Retinal pigment epithelial cell (primary cell): ENCODE results near the gene SETD5.

Experiments used
- DNase-seq: peaks from one replicate; pipeline ENCODE4 v3.0.0-alpha.2; 2010; ENCODE audit warnings: low read depth
- H3K4me3 ChIP-seq: 2 replicates; pipeline ENCODE4 v1.5.1; 2011; ENCODE audit warnings: mild to moderate bottlenecking, low read length, control low read depth, moderate library complexity
- TF ChIP-seq, protein P1 (sequence below): conservative IDR thresholded peaks from 2 replicates; pipeline ENCODE4 v1.5.1; 2011; ENCODE audit warnings: low read depth, low read length, control low read depth, inconsistent platforms

Gene SETD5

DNA sequence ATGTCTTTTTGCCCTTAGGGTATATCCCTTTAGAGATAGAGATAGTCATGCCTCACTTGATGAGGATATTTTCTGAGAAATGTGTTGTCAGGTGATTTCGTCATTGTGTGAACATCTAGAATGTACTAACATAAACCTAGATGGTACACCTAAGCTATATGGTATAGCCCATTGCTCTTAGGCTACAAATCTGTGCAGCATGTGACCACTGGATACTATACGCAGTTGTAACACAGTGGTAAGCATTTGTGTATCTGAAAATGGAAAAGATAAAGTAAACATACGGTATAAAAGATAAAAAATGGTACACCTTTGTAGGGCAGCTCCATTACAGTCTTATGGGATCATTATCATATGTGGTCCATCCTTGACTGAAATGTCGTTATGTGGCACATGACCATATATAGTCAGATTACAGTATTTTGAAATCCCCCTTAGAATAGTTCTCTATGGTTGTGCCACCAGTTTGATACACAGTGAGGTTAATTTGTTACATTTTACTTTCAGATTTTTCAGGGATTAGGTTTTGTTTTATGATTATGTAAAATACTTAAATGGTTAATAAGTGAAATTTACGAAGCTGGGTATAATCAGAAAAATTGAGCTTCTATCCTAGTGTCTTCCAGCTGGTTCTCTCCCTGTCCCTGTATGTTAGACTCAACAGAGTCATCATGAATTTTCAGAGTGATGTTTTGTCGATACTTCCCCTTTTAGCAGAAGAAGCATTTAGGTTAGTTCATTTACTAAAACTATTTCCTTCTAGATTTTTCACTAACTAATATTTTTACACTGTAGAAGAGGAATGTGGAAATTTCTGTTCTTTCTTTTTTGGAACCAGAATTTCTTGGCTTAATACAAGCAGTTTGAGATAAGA, 12.8 kb downstream of the SETD5 start:
- DNase-seq = no peak
- TF ChIP-seq, protein P1, sequence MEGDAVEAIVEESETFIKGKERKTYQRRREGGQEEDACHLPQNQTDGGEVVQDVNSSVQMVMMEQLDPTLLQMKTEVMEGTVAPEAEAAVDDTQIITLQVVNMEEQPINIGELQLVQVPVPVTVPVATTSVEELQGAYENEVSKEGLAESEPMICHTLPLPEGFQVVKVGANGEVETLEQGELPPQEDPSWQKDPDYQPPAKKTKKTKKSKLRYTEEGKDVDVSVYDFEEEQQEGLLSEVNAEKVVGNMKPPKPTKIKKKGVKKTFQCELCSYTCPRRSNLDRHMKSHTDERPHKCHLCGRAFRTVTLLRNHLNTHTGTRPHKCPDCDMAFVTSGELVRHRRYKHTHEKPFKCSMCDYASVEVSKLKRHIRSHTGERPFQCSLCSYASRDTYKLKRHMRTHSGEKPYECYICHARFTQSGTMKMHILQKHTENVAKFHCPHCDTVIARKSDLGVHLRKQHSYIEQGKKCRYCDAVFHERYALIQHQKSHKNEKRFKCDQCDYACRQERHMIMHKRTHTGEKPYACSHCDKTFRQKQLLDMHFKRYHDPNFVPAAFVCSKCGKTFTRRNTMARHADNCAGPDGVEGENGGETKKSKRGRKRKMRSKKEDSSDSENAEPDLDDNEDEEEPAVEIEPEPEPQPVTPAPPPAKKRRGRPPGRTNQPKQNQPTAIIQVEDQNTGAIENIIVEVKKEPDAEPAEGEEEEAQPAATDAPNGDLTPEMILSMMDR = no peak

DNA sequence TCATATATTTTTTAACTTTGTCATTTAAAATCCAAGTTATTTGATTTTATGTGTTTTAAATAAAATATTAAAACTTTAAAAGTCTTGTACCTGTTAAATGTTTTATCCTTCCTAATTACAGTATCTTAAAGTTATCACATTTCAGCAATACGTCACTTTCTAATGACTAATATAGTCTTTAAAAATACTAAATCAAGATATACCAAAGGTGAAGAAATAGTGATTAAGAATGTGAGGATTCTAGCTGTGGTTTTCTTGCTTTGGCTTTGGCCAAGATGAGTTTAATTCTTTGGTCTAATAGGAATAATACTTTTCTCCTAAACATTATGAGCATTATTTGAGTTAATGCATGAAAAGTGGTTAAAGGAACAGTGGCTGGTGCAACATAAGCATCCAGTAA, 13.9 kb downstream of the SETD5 start:
- DNase-seq = no peak
- H3K4me3 ChIP-seq = no peak overlapping the region
- TF ChIP-seq, protein P1 = no peak

More for the DNA sequence above, 12.8 kb downstream of the SETD5 start:
- H3K4me3 ChIP-seq = no peak overlapping the region

DNA sequence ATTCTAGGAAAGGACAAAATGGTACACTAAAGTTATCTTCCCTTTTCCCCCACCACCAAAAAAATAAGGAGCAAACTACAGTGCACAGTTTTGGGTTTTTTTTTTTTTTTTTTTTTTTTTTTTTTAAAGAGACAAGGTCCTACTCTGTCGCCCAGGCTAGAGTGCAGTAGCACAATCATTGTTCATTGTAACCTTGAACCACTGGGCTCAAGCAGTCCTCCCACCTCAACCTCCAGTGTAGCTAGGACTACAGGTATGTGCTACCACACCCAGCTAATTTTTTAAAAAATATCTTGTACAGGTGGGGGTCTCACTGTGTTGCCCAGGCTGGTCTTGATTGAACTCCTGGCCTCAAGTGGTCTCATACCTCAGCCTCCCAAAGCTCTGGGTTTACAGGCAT, 14.9 kb downstream of the SETD5 start:
- TF ChIP-seq, protein P1 = no peak
- DNase-seq = no peak
- H3K4me3 ChIP-seq = no peak overlapping the region

DNA sequence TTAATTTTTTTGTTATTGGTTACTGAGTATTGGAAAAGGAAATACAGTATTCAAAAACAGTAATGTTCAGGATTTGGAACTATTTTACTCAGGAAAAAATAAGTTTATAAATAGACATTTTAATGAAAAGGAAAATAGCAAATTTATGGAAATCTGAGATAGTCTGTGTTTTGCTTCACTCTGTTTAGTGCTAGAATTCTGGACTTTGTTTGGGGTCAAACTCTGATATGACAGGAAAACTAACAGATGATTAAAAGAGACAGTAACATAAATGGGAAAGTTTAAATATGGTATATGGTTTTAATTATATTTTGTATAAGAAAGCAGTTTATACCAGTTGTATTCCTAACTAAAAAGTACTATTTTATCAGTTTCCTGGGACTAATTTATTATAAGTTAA, 17.4 kb downstream of the SETD5 start:
- no peak overlapping the region for H3K4me3 ChIP-seq
- TF ChIP-seq, protein P1 = no peak
- no peak for DNase-seq

DNA sequence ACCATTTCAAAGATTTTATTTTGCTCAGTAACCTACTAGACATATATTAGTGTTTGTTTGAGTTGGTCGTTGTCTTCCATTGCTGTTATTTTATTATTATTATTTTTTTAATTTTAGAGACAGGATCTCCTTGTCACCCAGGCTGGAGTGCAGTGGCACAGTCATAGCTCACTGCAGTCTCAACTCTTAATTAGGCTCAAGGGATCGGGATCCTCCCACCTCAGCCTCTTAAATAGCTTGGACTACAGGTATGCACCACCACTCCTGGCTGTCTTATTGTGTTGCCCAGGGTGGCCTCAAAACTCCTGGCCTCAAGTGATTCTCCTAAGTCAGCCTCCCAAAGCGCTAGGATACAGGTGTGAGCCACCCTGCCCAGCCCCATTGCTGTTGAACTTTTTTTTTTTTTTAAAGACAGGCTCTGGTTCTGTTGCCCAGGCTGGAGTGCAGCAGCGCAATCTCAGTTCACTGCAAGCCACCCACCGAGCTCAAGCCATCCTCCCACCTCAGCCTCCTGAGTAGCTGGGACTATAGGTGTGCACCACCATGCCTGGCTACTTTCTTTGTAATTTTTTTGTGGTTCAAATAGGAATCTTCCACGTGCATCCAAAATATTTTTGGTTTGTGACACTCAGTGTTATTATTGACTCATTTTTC, 18.2 kb downstream of the SETD5 start:
- H3K4me3 ChIP-seq = no peak overlapping the region
- TF ChIP-seq, protein P1 = no peak
- DNase-seq = no peak

DNA sequence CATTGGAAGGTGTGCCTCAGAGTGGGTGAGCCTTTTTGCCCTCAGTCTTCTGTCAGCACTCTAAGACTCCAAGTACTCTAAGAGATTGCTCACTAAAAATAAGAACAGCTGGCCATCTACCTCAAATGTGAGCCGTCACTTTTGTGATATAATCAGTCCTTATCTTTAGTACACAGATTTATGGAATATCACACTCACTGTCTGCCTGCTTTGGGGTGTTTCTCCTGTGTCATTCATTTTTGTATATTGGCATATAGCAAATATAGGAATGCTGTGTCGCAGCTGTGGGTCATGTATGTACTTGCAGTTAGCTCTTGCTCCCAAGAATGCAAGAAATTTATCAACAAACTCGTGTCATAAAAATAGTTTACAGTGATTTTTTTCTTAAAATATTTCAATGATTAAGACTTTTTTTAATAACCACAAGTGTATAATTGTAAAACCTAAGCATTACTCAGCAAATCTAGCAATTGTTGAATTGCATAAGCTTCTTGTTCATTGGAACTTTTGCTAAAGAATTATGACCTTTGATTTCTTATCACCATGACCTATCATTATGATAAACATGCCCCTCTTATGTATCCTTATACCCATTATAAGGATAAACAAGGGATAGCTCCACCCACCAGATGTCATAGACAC, 18.8 kb downstream of the SETD5 start:
- no peak overlapping the region for H3K4me3 ChIP-seq
- DNase-seq = no peak
- TF ChIP-seq, protein P1 = no peak
